K562 (cell line): ENCODE measurements around the gene TPGS1. TPM values are rescaled to one million over a fixed set of nuclear protein-coding genes. Genes with fewer than 3 reads are reported as not detected.
A peak's percentile ranks its signal among the peaks of the same experiment; 100 is the strongest.

Experiments used
- ARID3A ChIP-seq: IDR thresholded peaks from 2 replicates; pipeline ENCODE4 v1.6.1; 2012; ENCODE audit warnings: low read depth, low read length, improper control_type of control experiment, borderline replicate concordance
- CHCHD3 ChIP-seq: fragments of 250-450 bp; sonication (Bioruptor Pico); IDR thresholded peaks from 2 replicates; pipeline ENCODE4 v2.1.2; 2022; ENCODE audit warnings: mild to moderate bottlenecking
- EHMT2 ChIP-seq: fragments of 450-650 bp; IDR thresholded peaks from 2 replicates; pipeline ENCODE4 v1.6.1; 2018; ENCODE audit warnings: antibody characterized with exemption
- POU5F1 ChIP-seq: fragments of 150-350 bp; IDR thresholded peaks from 2 replicates; pipeline ENCODE4 v1.6.1; 2014; ENCODE audit warnings: borderline replicate concordance, low read length, low read depth, mild to moderate bottlenecking; ENCODE audit not compliant: partially characterized antibody
- PTBP1 ChIP-seq: fragments of 200-400 bp; formaldehyde crosslinking; IDR thresholded peaks from 2 replicates; pipeline ENCODE4 v1.6.1; 2017; ENCODE audit warnings: low read depth, low read length
- RUNX1 ChIP-seq: sonication (generic); IDR thresholded peaks from 2 replicates; pipeline ENCODE4 v1.6.1; 2016; ENCODE audit warnings: antibody characterized with exemption, low read depth
- SIN3B ChIP-seq: fragments of 450-650 bp; IDR thresholded peaks from 2 replicates; pipeline ENCODE4 v1.6.1; 2017; ENCODE audit warnings: low read depth, mild to moderate bottlenecking, moderate library complexity
- TEAD2 ChIP-seq: fragments of 450-650 bp; IDR thresholded peaks from 2 replicates; pipeline ENCODE4 v1.6.1; 2016; ENCODE audit warnings: missing genetic modification characterization, control low read depth, missing compliant biosample characterization
- polyA plus RNA-seq, 8 experiments: library from polyadenylated mRNA; depleted of rRNA in 4 of 8; stranded (reverse) in 5 of 8; unstranded in 3 of 8; fragments of >200 nt; fragmentation: Nextera tagmentation in 2 of 8; fragmentation: Illumina TruSeq in 1 of 8; extraction: Ambion mirVana in 2 of 8; extraction: Trizol in 1 of 8; gene quantifications; 2 replicates each; pipeline versions ENCODE4 v1.2.1 to v1.2.3, GENCODE V29; 2011 to 2014; ENCODE audit warnings: inconsistent platforms in 1 of 8, missing spikeins in 1 of 8
- total RNA-seq, 7 experiments: library from RNA; depleted of rRNA in 6 of 7; stranded (reverse); fragments of >200 nt in 6 of 7; fragmentation: Illumina TruSeq in 2 of 7; extraction: Trizol in 2 of 7; gene quantifications; 2 replicates each; pipeline versions ENCODE4 v1.2.1 to v1.2.3, GENCODE V29; 2011 to 2021; ENCODE audit warnings: low replicate concordance in 1 of 7
- TF ChIP-seq, protein P1 (sequence below): fragments of 250-450 bp; sonication (Bioruptor Pico); IDR thresholded peaks from 2 replicates; pipeline ENCODE4 v1.4.0; 2020; ENCODE audit warnings: mild to moderate bottlenecking
- TF ChIP-seq, protein P2 (sequence below), 2 experiments: fragments of 450-650 bp in 1 of 2; sonication (generic) in 1 of 2; formaldehyde crosslinking in 1 of 2; IDR thresholded peaks; 2 replicates each; pipeline versions ENCODE4 v1.7.1 to v1.9.0; 2016 to 2022; ENCODE audit warnings: inconsistent platforms in 1 of 2, mild to moderate bottlenecking in 1 of 2, missing genetic modification reagents in 1 of 2

Gene TPGS1
- total and polyA plus RNA-seq, 9 of the 15 experiments (the other 6 are each of a cell fraction or from before 2014, with no cell fraction given), result 0.30 to 31.6 (median 1.2) TPM; not detected in 2

DNA sequence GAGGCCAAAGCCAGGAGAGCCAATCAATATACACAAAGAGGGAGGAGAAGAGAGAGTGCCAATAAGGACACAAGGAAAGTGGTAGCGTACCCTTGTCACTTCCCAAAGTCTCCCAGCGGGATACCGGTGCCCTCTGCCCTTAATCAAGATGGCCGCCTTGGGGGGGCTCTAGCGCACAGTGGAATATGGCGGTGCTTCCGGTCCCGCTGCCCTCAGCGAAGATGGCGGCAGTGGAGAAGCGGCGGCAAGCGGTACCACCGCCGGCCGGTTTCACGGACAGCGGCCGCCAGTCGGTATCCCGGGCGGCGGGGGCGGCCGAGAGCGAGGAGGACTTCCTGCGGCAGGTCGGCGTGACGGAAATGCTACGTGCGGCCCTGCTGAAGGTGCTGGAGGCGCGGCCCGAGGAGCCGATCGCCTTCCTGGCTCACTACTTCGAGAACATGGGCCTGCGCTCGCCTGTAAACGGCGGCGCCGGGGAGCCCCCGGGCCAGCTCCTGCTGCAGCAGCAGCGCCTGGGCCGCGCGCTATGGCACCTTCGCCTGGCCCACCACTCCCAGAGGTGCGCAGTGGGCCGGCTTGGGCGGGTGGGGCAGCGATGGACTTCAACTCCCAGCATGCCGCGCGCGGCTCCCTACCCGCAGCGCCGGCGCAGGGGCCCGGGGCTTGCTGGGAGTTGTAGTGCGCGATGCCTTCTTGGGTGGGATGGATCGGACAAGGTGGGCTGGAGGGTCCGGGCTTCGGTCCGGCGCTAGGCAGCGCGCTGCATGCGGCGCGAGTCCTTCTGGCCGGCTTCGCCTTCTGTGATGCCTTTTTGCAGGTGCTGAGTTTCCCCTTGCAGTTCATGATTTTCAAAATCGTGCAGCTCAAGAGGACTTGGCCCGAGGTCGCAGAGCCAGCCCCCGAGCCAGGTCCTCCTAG, at the start of gene TPGS1 (continued):
- TF ChIP-seq, protein P1, sequence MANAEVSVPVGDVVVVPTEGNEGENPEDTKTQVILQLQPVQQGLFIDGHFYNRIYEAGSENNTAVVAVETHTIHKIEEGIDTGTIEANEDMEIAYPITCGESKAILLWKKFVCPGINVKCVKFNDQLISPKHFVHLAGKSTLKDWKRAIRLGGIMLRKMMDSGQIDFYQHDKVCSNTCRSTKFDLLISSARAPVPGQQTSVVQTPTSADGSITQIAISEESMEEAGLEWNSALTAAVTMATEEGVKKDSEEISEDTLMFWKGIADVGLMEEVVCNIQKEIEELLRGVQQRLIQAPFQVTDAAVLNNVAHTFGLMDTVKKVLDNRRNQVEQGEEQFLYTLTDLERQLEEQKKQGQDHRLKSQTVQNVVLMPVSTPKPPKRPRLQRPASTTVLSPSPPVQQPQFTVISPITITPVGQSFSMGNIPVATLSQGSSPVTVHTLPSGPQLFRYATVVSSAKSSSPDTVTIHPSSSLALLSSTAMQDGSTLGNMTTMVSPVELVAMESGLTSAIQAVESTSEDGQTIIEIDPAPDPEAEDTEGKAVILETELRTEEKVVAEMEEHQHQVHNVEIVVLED (CRISPR knock-in tag), result peak; percentile 61
- peak; percentile 93 for TF ChIP-seq SIN3B
- TF ChIP-seq RUNX1, result 0 out of 2 replicates have a peak, but pooled peaks have one; percentile 56
- peak; percentile 72; the same call in 1 of the 2 replicates for TF ChIP-seq EHMT2
- TF ChIP-seq CHCHD3 (CRISPR knock-in tag), result no peak
- TF ChIP-seq PTBP1, result no peak
- no peak for TF ChIP-seq TEAD2
- TF ChIP-seq, protein P2, sequence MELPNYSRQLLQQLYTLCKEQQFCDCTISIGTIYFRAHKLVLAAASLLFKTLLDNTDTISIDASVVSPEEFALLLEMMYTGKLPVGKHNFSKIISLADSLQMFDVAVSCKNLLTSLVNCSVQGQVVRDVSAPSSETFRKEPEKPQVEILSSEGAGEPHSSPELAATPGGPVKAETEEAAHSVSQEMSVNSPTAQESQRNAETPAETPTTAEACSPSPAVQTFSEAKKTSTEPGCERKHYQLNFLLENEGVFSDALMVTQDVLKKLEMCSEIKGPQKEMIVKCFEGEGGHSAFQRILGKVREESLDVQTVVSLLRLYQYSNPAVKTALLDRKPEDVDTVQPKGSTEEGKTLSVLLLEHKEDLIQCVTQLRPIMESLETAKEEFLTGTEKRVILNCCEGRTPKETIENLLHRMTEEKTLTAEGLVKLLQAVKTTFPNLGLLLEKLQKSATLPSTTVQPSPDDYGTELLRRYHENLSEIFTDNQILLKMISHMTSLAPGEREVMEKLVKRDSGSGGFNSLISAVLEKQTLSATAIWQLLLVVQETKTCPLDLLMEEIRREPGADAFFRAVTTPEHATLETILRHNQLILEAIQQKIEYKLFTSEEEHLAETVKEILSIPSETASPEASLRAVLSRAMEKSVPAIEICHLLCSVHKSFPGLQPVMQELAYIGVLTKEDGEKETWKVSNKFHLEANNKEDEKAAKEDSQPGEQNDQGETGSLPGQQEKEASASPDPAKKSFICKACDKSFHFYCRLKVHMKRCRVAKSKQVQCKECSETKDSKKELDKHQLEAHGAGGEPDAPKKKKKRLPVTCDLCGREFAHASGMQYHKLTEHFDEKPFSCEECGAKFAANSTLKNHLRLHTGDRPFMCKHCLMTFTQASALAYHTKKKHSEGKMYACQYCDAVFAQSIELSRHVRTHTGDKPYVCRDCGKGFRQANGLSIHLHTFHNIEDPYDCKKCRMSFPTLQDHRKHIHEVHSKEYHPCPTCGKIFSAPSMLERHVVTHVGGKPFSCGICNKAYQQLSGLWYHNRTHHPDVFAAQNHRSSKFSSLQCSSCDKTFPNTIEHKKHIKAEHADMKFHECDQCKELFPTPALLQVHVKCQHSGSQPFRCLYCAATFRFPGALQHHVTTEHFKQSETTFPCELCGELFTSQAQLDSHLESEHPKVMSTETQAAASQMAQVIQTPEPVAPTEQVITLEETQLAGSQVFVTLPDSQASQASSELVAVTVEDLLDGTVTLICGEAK (IDR thresholded peaks at IDR 0.05), result peak; percentile 97
- TF ChIP-seq, protein P2 (CRISPR knock-in tag; IDR thresholded peaks at IDR 0.05), result no peak
- no peak for TF ChIP-seq ARID3A
- TF ChIP-seq POU5F1, result peak; percentile 24
